ENCODE data around the gene EMP2. TPM values are rescaled to one million over a fixed set of nuclear protein-coding genes. Genes with fewer than 3 reads are reported as not detected.

EMP2 gene
- total RNA-seq, 2 experiments from 2014 or later, result not detected

GRCh38 chr16:10577305-10578202, 2.8 kb downstream of the EMP2 start:
- no peaks in the 10 kb centered on the region for H3K4me1 ChIP-seq (ENCODE audit: insufficient read depth, low read length, poor library complexity, severe bottlenecking)
- H3K79me2 ChIP-seq (ENCODE audit: insufficient read depth, low read depth, low read length), result no peaks in the 10 kb centered on the region
- no peak for TF ChIP-seq EZH2phosphoT487 (IDR thresholded peaks at IDR 0.05; ENCODE audit: borderline replicate concordance, low read depth, low read length)
- BruUV-seq (replicated peaks), result no TSS peak
- H3K36me3 ChIP-seq (ENCODE audit: insufficient read depth, low read length), result no peaks in the 10 kb centered on the region
- H3K27ac ChIP-seq (ENCODE audit: low read depth, low read length, poor library complexity, severe bottlenecking), result no peak overlapping the region
- DNase-seq (ENCODE audit: low spot score), result no peak
- H3K9me2 ChIP-seq (ENCODE audit: insufficient read depth, low read length), result no peaks in the 10 kb centered on the region
- ChIA-PET CTCF (ENCODE audit: unreplicated experiment) (no interaction called here), POLR2A (no interaction called here)
- no peaks in the 10 kb centered on the region for H4K20me1 ChIP-seq (ENCODE audit: insufficient read depth, low read length)
- no peak overlapping the region for H3K4me2 ChIP-seq (ENCODE audit: low read length)
- intact Hi-C loops (cut with micrococcal nuclease; ENCODE audit: unreplicated experiment), result no loop called here
- no peak overlapping the region for H3K4me3 ChIP-seq (ENCODE audit: low read depth, low read length, poor library complexity, severe bottlenecking)
- no peak overlapping the region for H2AFZ ChIP-seq (ENCODE audit: low read length)
- no peaks in the 10 kb centered on the region for H3K9me3 ChIP-seq (ENCODE audit: low read length)

GRCh38 chr16:10576390-10577304, 3.8 kb downstream of the EMP2 start:
- no peaks in the 10 kb centered on the region for H3K79me2 ChIP-seq (ENCODE audit: insufficient read depth, low read depth, low read length)
- BruUV-seq (replicated peaks), result no TSS peak
- POLR2A ChIA-PET, result no interaction called here
- H3K9me2 ChIP-seq (ENCODE audit: insufficient read depth, low read length), result no peaks in the 10 kb centered on the region
- no peak for DNase-seq (ENCODE audit: low spot score)
- no peaks in the 10 kb centered on the region for H3K9me3 ChIP-seq (ENCODE audit: low read length)
- no peaks in the 10 kb centered on the region for H3K4me1 ChIP-seq (ENCODE audit: insufficient read depth, low read length, poor library complexity, severe bottlenecking)
- no peak overlapping the region for H3K27ac ChIP-seq (ENCODE audit: low read depth, low read length, poor library complexity, severe bottlenecking)
- H2AFZ ChIP-seq (ENCODE audit: low read length), result no peak overlapping the region
- TF ChIP-seq CTCF (conservative IDR thresholded peaks at IDR 0.05; ENCODE audit: low read length), result no peak
- TF ChIP-seq EZH2phosphoT487 (IDR thresholded peaks at IDR 0.05; ENCODE audit: borderline replicate concordance, low read depth, low read length), result no peak
- H3K4me3 ChIP-seq (ENCODE audit: low read depth, low read length, poor library complexity, severe bottlenecking), result no peak overlapping the region
- intact Hi-C loops (cut with micrococcal nuclease; ENCODE audit: unreplicated experiment), result no loop called here
- no peak overlapping the region for H3K4me2 ChIP-seq (ENCODE audit: low read length)
- CTCF ChIA-PET (ENCODE audit: unreplicated experiment), result no interaction called here
- H4K20me1 ChIP-seq (ENCODE audit: insufficient read depth, low read length), result no peaks in the 10 kb centered on the region
- no peaks in the 10 kb centered on the region for H3K36me3 ChIP-seq (ENCODE audit: insufficient read depth, low read length)

- Histone ChIP-seq H3K9me2 (ENCODE audit: insufficient read depth, low read length) (no peaks in the 10 kb centered on the region), H3K4me3 (ENCODE audit: low read depth, low read length, poor library complexity, severe bottlenecking) (no peak overlapping the region), H3K9me3 (ENCODE audit: low read length) (no peaks in the 10 kb centered on the region), H3K36me3 (ENCODE audit: insufficient read depth, low read length) (no peaks in the 10 kb centered on the region), H3K27ac (ENCODE audit: low read depth, low read length, poor library complexity, severe bottlenecking) (no peak overlapping the region), H3K79me2 (ENCODE audit: insufficient read depth, low read depth, low read length) (no peaks in the 10 kb centered on the region), H2AFZ (ENCODE audit: low read length) (no peak overlapping the region), H3K4me1 (ENCODE audit: insufficient read depth, low read length, poor library complexity, severe bottlenecking) (no peaks in the 10 kb centered on the region), H4K20me1 (ENCODE audit: insufficient read depth, low read length) (no peaks in the 10 kb centered on the region), H3K4me2 (ENCODE audit: low read length) (no peak overlapping the region)
- CTCF ChIA-PET (ENCODE audit: unreplicated experiment), result no interaction called here
- POLR2A ChIA-PET, result no interaction called here
- DNase-seq (ENCODE audit: low spot score), result no peak
- intact Hi-C loops (cut with micrococcal nuclease; ENCODE audit: unreplicated experiment), result no loop called here
- no peak for TF ChIP-seq CTCF (conservative IDR thresholded peaks at IDR 0.05; ENCODE audit: low read length)
- TF ChIP-seq EZH2phosphoT487 (IDR thresholded peaks at IDR 0.05; ENCODE audit: borderline replicate concordance, low read depth, low read length), result no peak
- no TSS peak for BruUV-seq (replicated peaks)
Measured at GRCh38 chr16:10575506-10576130, 4.8 kb downstream of the EMP2 start.

Data from OCI-LY7 (cell line).